Calu3 (cell line): ENCODE results near the gene HGS. TPM values are rescaled to one million over a fixed set of nuclear protein-coding genes. Genes with fewer than 3 reads are reported as not detected.

ENCODE experiments used
- BruUV-seq: library from RNA; stranded (reverse); fragments of 400-500 nt; replicated peaks from 2 replicates; lab custom pipeline; 2021; lab: Mats Ljungman, UMichigan
- CTCF ChIA-PET: fragments of 300-600 bp; sonication (Branson Sonifier 250); formaldehyde crosslinking; loops from one replicate; lab custom pipeline; 2022; ENCODE audit warnings: antibody characterized with exemption; lab: Charles Lee
- DNase-seq: peaks from one replicate; pipeline ENCODE4 v3.0.0; 2022
- H3K27ac Mint-ChIP-seq: one replicate; pipeline ENCODE4 v1.8.0; 2022; ENCODE audit warnings: mixed read lengths; ENCODE audit not compliant: unreplicated experiment
- H3K27me3 Mint-ChIP-seq: one replicate; pipeline ENCODE4 v1.8.0; 2022; ENCODE audit warnings: mixed read lengths; ENCODE audit not compliant: unreplicated experiment
- H3K36me3 Mint-ChIP-seq: one replicate; pipeline ENCODE4 v1.8.0; 2022; ENCODE audit warnings: mild to moderate bottlenecking, moderate library complexity, mixed read lengths; ENCODE audit not compliant: insufficient read depth, unreplicated experiment
- H3K4me1 Mint-ChIP-seq: one replicate; pipeline ENCODE4 v1.8.0; 2022; ENCODE audit warnings: mild to moderate bottlenecking, low read depth, mixed read lengths; ENCODE audit not compliant: unreplicated experiment
- H3K4me3 Mint-ChIP-seq: one replicate; pipeline ENCODE4 v1.8.0; 2022; ENCODE audit warnings: mild to moderate bottlenecking, low read depth, moderate library complexity, mixed read lengths; ENCODE audit not compliant: unreplicated experiment
- H3K9me3 Mint-ChIP-seq: one replicate; pipeline ENCODE4 v1.8.0; 2022; ENCODE audit warnings: low read depth, mixed read lengths; ENCODE audit not compliant: unreplicated experiment
- intact Hi-C: fragments of 100-400 bp; cut with micrococcal nuclease; formaldehyde crosslinking; loops from one replicate; pipeline ENCODE4 v1.10.0; 2022; ENCODE audit not compliant: unreplicated experiment
- total RNA-seq: library from RNA; stranded (reverse); gene quantifications from 2 replicates; pipeline ENCODE4 v1.2.3, GENCODE V29; 2022
- TF ChIP-seq, protein P1 (sequence below): fragments of 200-600 bp; IDR thresholded peaks from one replicate; pipeline ENCODE4 v1.8.0; 2022; ENCODE audit warnings: antibody characterized with exemption; ENCODE audit not compliant: unreplicated experiment

The HGS gene
- total RNA-seq, 1 experiment from 2014 or later, result 160 TPM

DNA sequence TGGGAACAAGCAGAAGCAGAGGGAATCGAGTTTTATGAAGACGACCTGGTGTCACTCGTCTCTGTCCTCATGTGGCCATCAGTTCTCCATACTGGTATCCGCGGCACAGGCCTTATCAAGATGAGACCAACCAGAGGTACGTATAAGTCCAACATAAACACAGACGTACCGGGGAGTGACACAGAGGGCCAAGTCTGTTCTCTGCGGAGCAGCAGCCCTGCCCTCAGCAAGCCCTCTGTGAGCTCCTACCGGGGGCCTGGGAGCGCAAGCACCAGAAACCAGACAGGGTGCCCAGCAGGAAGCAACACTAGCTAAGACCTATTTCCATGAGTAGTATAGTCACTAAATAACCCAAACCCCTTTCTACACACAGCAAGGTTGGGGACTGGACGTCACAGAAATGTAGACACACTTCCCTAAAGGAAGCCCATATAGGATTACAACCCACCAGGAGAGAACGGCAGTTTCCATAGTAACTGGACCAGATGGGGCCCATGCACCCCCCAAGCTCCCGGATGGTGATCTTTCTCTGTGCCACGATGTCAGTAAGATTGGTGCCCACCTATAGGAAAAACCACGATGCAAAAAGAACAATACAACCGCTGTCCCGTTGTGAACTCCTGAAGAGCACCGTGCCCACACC is 1.1 kb upstream of the HGS start:
- Mint-ChIP-seq H3K4me3 (peak overlapping the region; percentile 71), H3K27ac (peak overlapping the region; percentile 30), H3K9me3 (no peaks in the 10 kb centered on the region), H3K36me3 (peaks cover 72% of the 10 kb centered on the region), H3K27me3 (no peaks in the 10 kb centered on the region), H3K4me1 (peaks cover 12% of the 10 kb centered on the region)
- no TSS peak for BruUV-seq
- TF ChIP-seq, protein P1, sequence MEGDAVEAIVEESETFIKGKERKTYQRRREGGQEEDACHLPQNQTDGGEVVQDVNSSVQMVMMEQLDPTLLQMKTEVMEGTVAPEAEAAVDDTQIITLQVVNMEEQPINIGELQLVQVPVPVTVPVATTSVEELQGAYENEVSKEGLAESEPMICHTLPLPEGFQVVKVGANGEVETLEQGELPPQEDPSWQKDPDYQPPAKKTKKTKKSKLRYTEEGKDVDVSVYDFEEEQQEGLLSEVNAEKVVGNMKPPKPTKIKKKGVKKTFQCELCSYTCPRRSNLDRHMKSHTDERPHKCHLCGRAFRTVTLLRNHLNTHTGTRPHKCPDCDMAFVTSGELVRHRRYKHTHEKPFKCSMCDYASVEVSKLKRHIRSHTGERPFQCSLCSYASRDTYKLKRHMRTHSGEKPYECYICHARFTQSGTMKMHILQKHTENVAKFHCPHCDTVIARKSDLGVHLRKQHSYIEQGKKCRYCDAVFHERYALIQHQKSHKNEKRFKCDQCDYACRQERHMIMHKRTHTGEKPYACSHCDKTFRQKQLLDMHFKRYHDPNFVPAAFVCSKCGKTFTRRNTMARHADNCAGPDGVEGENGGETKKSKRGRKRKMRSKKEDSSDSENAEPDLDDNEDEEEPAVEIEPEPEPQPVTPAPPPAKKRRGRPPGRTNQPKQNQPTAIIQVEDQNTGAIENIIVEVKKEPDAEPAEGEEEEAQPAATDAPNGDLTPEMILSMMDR, result no peak
- CTCF ChIA-PET, result interaction anchor here (1.2 to 2.2 kb wide), 2 partner anchors 19 to 20 kb away, joined by 4 to 8 read pairs; partner anchors contain the start of gene MRPL12
- intact Hi-C loops, result no loop called here
- DNase-seq, result no peak

DNA sequence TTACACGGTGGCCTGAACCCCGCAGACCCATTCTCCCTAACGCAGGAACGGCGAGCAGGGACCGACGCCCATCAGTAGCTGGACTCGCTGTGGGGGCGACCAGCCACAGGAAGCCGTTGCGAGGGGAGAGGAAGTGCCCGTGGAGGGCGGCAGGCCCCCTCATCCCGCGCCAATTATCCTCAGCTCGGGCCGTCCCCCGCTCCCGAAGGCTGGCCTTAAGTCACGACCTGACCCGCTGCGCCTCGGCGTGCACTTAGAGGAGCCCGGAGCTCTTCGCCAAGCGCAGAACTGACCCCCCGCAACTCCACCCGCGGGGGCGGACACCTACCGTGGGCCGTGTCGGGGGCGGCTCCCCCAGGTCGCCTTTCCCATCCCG is 615 bp upstream of the HGS start:
- no peaks in the 10 kb centered on the region for H3K27me3 Mint-ChIP-seq
- no peaks in the 10 kb centered on the region for H3K9me3 Mint-ChIP-seq
- H3K4me3 Mint-ChIP-seq, result peak overlapping the region; percentile 71
- peaks cover 73% of the 10 kb centered on the region for H3K36me3 Mint-ChIP-seq
- peaks cover 12% of the 10 kb centered on the region for H3K4me1 Mint-ChIP-seq
- intact Hi-C loops, result no loop called here
- TF ChIP-seq, protein P1, result no peak
- CTCF ChIA-PET, result interaction anchor here (0.6 to 2.2 kb wide), 3 partner anchors 18 to 189 kb away, joined by 4 to 8 read pairs (median 4); partner anchors contain the start of gene MRPL12
- no TSS peak for BruUV-seq
- peak overlapping the region; percentile 66 for H3K27ac Mint-ChIP-seq
- no peak for DNase-seq

DNA sequence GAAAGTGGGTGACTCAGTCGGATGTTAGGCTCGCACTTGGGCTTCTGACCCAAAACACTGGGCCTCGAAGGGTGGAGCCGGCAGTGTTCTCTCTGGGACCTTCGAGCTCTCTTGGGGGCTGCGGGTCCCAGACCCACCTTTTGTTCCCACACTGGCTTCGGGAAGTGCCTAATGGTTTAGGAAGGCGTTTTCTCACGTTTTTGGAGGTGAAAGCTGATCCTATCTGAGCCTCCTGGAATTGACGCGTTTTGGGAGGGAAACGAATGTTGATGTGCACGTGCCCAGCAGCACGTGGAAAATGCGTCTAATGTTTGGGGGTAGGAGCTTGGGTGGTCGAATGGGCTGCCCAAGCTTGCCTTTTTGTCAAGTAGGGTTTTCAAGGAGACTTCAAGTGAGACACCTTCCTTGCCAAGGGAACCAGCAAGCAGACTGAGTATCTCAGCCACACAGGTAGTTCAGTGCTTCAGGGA is 666 bp downstream of the HGS start:
- CTCF ChIA-PET, result interaction anchor here (2.2 kb wide), 1 partner anchor 18 kb away, joined by 8 read pairs; the partner anchor contains the start of gene MRPL12
- TF ChIP-seq, protein P1, result no peak
- H3K4me1 Mint-ChIP-seq, result peaks cover 12% of the 10 kb centered on the region
- DNase-seq, result no peak
- intact Hi-C loops, result no loop called here
- H3K36me3 Mint-ChIP-seq, result peaks cover 75% of the 10 kb centered on the region
- H3K27ac Mint-ChIP-seq, result peak overlapping the region; percentile 69
- no peaks in the 10 kb centered on the region for H3K9me3 Mint-ChIP-seq
- no peaks in the 10 kb centered on the region for H3K27me3 Mint-ChIP-seq
- H3K4me3 Mint-ChIP-seq, result peak overlapping the region; percentile 71
- TSS peak; percentile 79 for BruUV-seq

DNA sequence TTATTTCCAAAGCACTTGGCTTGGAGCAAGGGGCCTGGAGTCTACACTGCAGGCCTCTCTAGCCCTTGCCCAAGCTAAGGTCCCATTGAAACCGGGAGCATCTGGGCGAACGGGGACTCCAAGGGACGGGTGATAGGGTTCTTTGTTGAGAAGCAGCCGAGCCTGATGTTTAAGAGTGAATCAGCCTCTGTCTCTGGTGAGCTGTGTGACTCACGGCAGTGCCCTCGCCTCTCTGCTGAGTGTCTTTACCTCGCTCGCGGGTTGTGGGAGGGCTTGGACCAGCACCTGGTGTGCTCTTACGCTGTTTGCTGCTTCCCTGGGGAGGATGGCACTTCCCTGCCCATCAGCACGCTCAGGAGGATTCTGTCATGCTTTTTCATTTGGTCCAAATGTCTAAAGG is 1.3 kb downstream of the HGS start:
- no TSS peak for BruUV-seq
- Mint-ChIP-seq H3K27me3 (no peaks in the 10 kb centered on the region), H3K4me1 (peaks cover 12% of the 10 kb centered on the region), H3K27ac (peak overlapping the region; percentile 69), H3K36me3 (peaks cover 75% of the 10 kb centered on the region), H3K4me3 (peak overlapping the region; percentile 71), H3K9me3 (no peaks in the 10 kb centered on the region)
- no peak for DNase-seq
- intact Hi-C loops, result no loop called here
- CTCF ChIA-PET, result no interaction called here
- TF ChIP-seq, protein P1, result no peak
